A549 (cell line): Measurements from ENCODE around the gene ARID1B. TPM values are rescaled to one million over a fixed set of nuclear protein-coding genes. Genes with fewer than 3 reads are reported as not detected.

ENCODE experiments used
- ATAC-seq, 2 experiments: fragments of 200-7000 bp in 1 of 2; fragments of >200 bp in 1 of 2; cut with Nextera tagmentation in 1 of 2; cut with Tn5 transposase in 1 of 2; 3 replicates each; pipeline versions ENCODE4 v1.8.0 to v1.9.1; 2018 to 2020; ENCODE audit warnings: mild to moderate bottlenecking in 1 of 2, moderate library complexity in 1 of 2
- CTCF ChIA-PET: fragments of 300-600 bp; sonication (Branson Sonifier 250); formaldehyde crosslinking; extraction: SDS; loops from one replicate; lab custom pipeline; 2021; ENCODE audit warnings: antibody characterized with exemption, inconsistent platforms; lab: Yijun Ruan, JAX
- POLR2A ChIA-PET: fragments of 350-600 bp; formaldehyde crosslinking; extraction: SDS; loops from one replicate; lab custom pipeline; 2021; ENCODE audit warnings: antibody characterized with exemption, inconsistent platforms; lab: Yijun Ruan, JAX
- DNase-seq, 2 experiments: peaks; one replicate each; pipeline versions ENCODE4 v3.0.0 to v3.0.0-alpha.2; 2011 to 2016; ENCODE audit warnings: low read depth in 1 of 2, low spot score in 1 of 2
- FAIRE-seq: peaks from 2 replicates; lab custom pipeline; 2011; peaks lifted over from hg19 to GRCh38; lab: Jason Lieb, UNC
- H3K27ac ChIP-seq, 2 experiments: fragments of >200 bp; sonication (Bioruptor Twin); formaldehyde crosslinking; 3 replicates each; pipeline ENCODE4 v1.5.1; 2016 to 2017
- H3K4me1 ChIP-seq: fragments of >200 bp; sonication (Bioruptor Twin); formaldehyde crosslinking; 3 replicates; pipeline ENCODE4 v1.6.1; 2016
- H3K4me2 ChIP-seq: fragments of >200 bp; sonication (Bioruptor Twin); formaldehyde crosslinking; 3 replicates; pipeline ENCODE4 v1.6.1; 2016
- H3K4me3 ChIP-seq: fragments of >200 bp; sonication (Bioruptor Twin); formaldehyde crosslinking; 3 replicates; pipeline ENCODE4 v1.5.1; 2016
- H3K9me3 ChIP-seq: fragments of >200 bp; sonication (Bioruptor Twin); formaldehyde crosslinking; 3 replicates; pipeline ENCODE4 v1.6.1; 2016
- CHD2 ChIP-seq: fragments of 150-350 bp; IDR thresholded peaks from 2 replicates; pipeline ENCODE4 v1.6.1; 2014; ENCODE audit warnings: low read length; ENCODE audit not compliant: partially characterized antibody
- CHD4 ChIP-seq: fragments of 200-600 bp; sonication (generic); IDR thresholded peaks from 2 replicates; pipeline ENCODE4 v1.6.1; 2016; ENCODE audit warnings: antibody characterized with exemption, mild to moderate bottlenecking, borderline replicate concordance
- CTCF ChIP-seq: fragments of >200 bp; sonication (Bioruptor Twin); formaldehyde crosslinking; IDR thresholded peaks from 3 replicates; pipeline ENCODE4 v1.5.1; 2016
- EHMT2 ChIP-seq: fragments of 200-600 bp; sonication (generic); IDR thresholded peaks from 2 replicates; pipeline ENCODE4 v1.6.1; 2016; ENCODE audit warnings: antibody characterized with exemption, low read depth, mild to moderate bottlenecking, moderate library complexity
- EP300 ChIP-seq, 2 experiments: fragments of >200 bp; sonication (Bioruptor Twin); formaldehyde crosslinking; IDR thresholded peaks; 2 replicates in 1 of 2; 3 replicates in 1 of 2; pipeline ENCODE4 v1.6.1; 2016 to 2017
- HDAC2 ChIP-seq: fragments of 200-600 bp; sonication (generic); IDR thresholded peaks from 2 replicates; pipeline ENCODE4 v1.6.1; 2016
- HOXA7 ChIP-seq: fragments of 250-450 bp; sonication (Bioruptor Pico); IDR thresholded peaks from 2 replicates; pipeline ENCODE4 v1.5.0; 2020; ENCODE audit warnings: mild to moderate bottlenecking, moderate library complexity
- HOXB5 ChIP-seq: fragments of 250-450 bp; sonication (Bioruptor Pico); IDR thresholded peaks from 2 replicates; pipeline ENCODE4 v1.5.0; 2020; ENCODE audit warnings: mild to moderate bottlenecking, moderate library complexity
- JUN ChIP-seq, 2 experiments: fragments of >200 bp; sonication (Bioruptor Twin); formaldehyde crosslinking; IDR thresholded peaks; 2 replicates in 1 of 2; 3 replicates in 1 of 2; pipeline ENCODE4 v1.6.1; 2016 to 2017
- MAX ChIP-seq: IDR thresholded peaks from 2 replicates; pipeline ENCODE4 v1.6.1; 2012
- NFE2L2 ChIP-seq: fragments of 150-350 bp; conservative IDR thresholded peaks from 2 replicates; pipeline ENCODE4 v1.6.1; 2014; ENCODE audit warnings: low read length
- RCOR1 ChIP-seq: fragments of 150-350 bp; IDR thresholded peaks from 2 replicates; pipeline ENCODE4 v1.6.1; 2014; ENCODE audit warnings: antibody characterized with exemption, low read length, low read depth
- REST ChIP-seq: fragments of 200-600 bp; sonication (generic); IDR thresholded peaks from 2 replicates; pipeline ENCODE4 v1.6.1; 2016; ENCODE audit warnings: antibody characterized with exemption, mild to moderate bottlenecking, moderate library complexity
- RFX5 ChIP-seq: fragments of 450-650 bp; IDR thresholded peaks from 2 replicates; pipeline ENCODE4 v1.7.1; 2014; ENCODE audit warnings: antibody characterized with exemption, mild to moderate bottlenecking, moderate library complexity
- TFCP2L1 ChIP-seq: fragments of 250-450 bp; sonication (Bioruptor Pico); IDR thresholded peaks from 2 replicates; pipeline ENCODE4 v1.5.0; 2021; ENCODE audit warnings: mild to moderate bottlenecking
- USF2 ChIP-seq: fragments of 450-650 bp; IDR thresholded peaks from 2 replicates; pipeline ENCODE4 v1.6.1; 2014; ENCODE audit warnings: antibody characterized with exemption
- ZFP36 ChIP-seq: fragments of 450-650 bp; IDR thresholded peaks from 2 replicates; pipeline ENCODE4 v1.6.1; 2014; ENCODE audit warnings: borderline replicate concordance; ENCODE audit not compliant: partially characterized antibody
- WGBS: methylation state at CpG from one replicate; pipeline ENCODE4 v1.1.6; 2017; ENCODE audit errors: missing lambda C conversion rate; 5-methylcytosine and 5-hydroxymethylcytosine counted together
- polyA plus RNA-seq, 4 experiments: library from polyadenylated mRNA; depleted of rRNA in 3 of 4; stranded (reverse); fragments of >200 nt; fragmentation: RNase III in 1 of 4; extraction: RNeasy Plus Mini Kit Qiagen cat#74134 plus additional on column Dnase treatment in 1 of 4; gene quantifications; 2 replicates in 3 of 4; 3 replicates in 1 of 4; pipeline ENCODE4 v1.2.3, GENCODE V29; 2011 to 2017
- TF ChIP-seq, protein P1 (sequence below): fragments of >200 bp; sonication (Bioruptor Twin); formaldehyde crosslinking; IDR thresholded peaks from 2 replicates; pipeline ENCODE4 v1.6.1; 2016
- TF ChIP-seq, protein P2 (sequence below): fragments of 250-450 bp; sonication (Bioruptor Pico); IDR thresholded peaks from 2 replicates; pipeline ENCODE4 v1.5.0; 2020; ENCODE audit warnings: low read depth, mild to moderate bottlenecking, moderate library complexity
- TF ChIP-seq, protein P3 (sequence below): fragments of 150-350 bp; IDR thresholded peaks from 2 replicates; pipeline ENCODE4 v1.6.1; 2014; ENCODE audit warnings: low read depth, mild to moderate bottlenecking, low read length

ARID1B gene
- polyA plus RNA-seq, 2 of the 4 experiments (the other 2 are of a cell fraction), result 13.5 to 16.3 TPM

- 59% methylated on average over 2 of the region's 2 CpGs for WGBS
- no peak overlapping the region for H3K4me3 ChIP-seq
- H3K9me3 ChIP-seq, result no peaks in the 10 kb centered on the region
- peaks cover 55% of the 10 kb centered on the region for H3K4me1 ChIP-seq
- CTCF ChIA-PET, result no interaction called here
- peak overlapping the region; percentile 19 to 48; a peak in 2 of 6 replicates for H3K27ac ChIP-seq
- DNase-seq, result peak in 1 of 2 experiments; percentile 16
- POLR2A ChIA-PET, result no interaction called here
- peak; percentile 22 to 28; a peak in 2 of 6 replicates for ATAC-seq
- H3K4me2 ChIP-seq, result peak overlapping the region; percentile 69
- TF ChIP-seq EHMT2 (no peak), HOXB5 (CRISPR knock-in tag) (no peak), CHD2 (no peak), HDAC2 (no peak), NFE2L2 (no peak), RFX5 (no peak), MAX (no peak), JUN (IDR thresholded peaks at IDR 0.05) (no peak), CTCF (no peak), CHD4 (no peak), HOXA7 (CRISPR knock-in tag) (no peak), REST (no peak), ZFP36 (no peak), RCOR1 (no peak), EP300 (IDR thresholded peaks at IDR 0.05) (no peak), USF2 (no peak), TFCP2L1 (CRISPR knock-in tag) (no peak)
- TF ChIP-seq, protein P1, sequence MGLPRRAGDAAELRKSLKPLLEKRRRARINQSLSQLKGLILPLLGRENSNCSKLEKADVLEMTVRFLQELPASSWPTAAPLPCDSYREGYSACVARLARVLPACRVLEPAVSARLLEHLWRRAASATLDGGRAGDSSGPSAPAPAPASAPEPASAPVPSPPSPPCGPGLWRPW, result no peak
- TF ChIP-seq, protein P2, sequence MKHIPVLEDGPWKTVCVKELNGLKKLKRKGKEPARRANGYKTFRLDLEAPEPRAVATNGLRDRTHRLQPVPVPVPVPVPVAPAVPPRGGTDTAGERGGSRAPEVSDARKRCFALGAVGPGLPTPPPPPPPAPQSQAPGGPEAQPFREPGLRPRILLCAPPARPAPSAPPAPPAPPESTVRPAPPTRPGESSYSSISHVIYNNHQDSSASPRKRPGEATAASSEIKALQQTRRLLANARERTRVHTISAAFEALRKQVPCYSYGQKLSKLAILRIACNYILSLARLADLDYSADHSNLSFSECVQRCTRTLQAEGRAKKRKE (CRISPR knock-in tag), result no peak
- TF ChIP-seq, protein P3, sequence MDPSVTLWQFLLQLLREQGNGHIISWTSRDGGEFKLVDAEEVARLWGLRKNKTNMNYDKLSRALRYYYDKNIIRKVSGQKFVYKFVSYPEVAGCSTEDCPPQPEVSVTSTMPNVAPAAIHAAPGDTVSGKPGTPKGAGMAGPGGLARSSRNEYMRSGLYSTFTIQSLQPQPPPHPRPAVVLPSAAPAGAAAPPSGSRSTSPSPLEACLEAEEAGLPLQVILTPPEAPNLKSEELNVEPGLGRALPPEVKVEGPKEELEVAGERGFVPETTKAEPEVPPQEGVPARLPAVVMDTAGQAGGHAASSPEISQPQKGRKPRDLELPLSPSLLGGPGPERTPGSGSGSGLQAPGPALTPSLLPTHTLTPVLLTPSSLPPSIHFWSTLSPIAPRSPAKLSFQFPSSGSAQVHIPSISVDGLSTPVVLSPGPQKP, result no peak
- no peak for FAIRE-seq
These were observed 171.6 kb downstream of the ARID1B start for GRCh38 chr6:156948807-156949206.
